Measurements from ENCODE around the gene WFIKKN2.

Gene WFIKKN2

GRCh38 chr17:50790618-50791017 lies 44.8 kb upstream of the WFIKKN2 start:
- Histone ChIP-seq H3K14ac (ENCODE audit: low read length in 2 of 2) (no peak overlapping the region), H3K4me2 (ENCODE audit: low read length, poor library complexity, severe bottlenecking) (no peak overlapping the region), H4K8ac (ENCODE audit: low read length) (no peak overlapping the region), H3K36me3 (ENCODE audit: control insufficient read depth in 1 of 2, insufficient read depth in 2 of 2, low read depth in 1 of 2, low read length in 2 of 2) (no peaks in the 10 kb centered on the region), H2AFZ (ENCODE audit: low read depth, low read length) (no peak overlapping the region), H3K9ac (ENCODE audit: low read length) (no peak overlapping the region), H4K91ac (ENCODE audit: low read length) (no peak overlapping the region), H2BK12ac (ENCODE audit: low read length in 2 of 2) (no peak overlapping the region), H3K18ac (ENCODE audit: low read depth in 1 of 2, low read length in 2 of 2) (no peak overlapping the region), H3K4me3 (ENCODE audit: insufficient read depth in 1 of 2, low read depth in 1 of 2, low read length in 2 of 2) (no peak overlapping the region), H3K27ac (ENCODE audit: low read length, poor library complexity, severe bottlenecking) (no peak overlapping the region), H3K4me1 (ENCODE audit: control insufficient read depth, insufficient read depth, low read depth, low read length) (peaks cover 5% of the 10 kb centered on the region), H2BK5ac (ENCODE audit: low read depth, low read length, poor library complexity, severe bottlenecking) (no peak overlapping the region), H2AK5ac (ENCODE audit: low read length, severe bottlenecking) (no peak overlapping the region), H2BK120ac (ENCODE audit: low read depth, low read length) (no peak overlapping the region), H3K79me1 (replicated peaks; ENCODE audit: low read length, poor library complexity, severe bottlenecking) (no peaks in the 10 kb centered on the region), H3K27me3 (ENCODE audit: control insufficient read depth in 1 of 2, insufficient read depth in 1 of 2, low read length in 2 of 2) (no peaks in the 10 kb centered on the region), H3K4ac (ENCODE audit: low read depth in 1 of 2, low read length in 2 of 2) (no peak overlapping the region), H3K9me3 (ENCODE audit: control insufficient read depth, low read length) (no peaks in the 10 kb centered on the region), H2BK15ac (ENCODE audit: low read depth, poor library complexity, severe bottlenecking) (no peak overlapping the region), H3K23ac (ENCODE audit: low read length in 2 of 2) (no peak overlapping the region)
- WGBS, result 88% methylated on average over 5 of the region's 6 CpGs
- DNase-seq, result no peak

- no peaks in the 10 kb centered on the region for H3K36me3 ChIP-seq (ENCODE audit: control insufficient read depth in 1 of 2, insufficient read depth in 2 of 2, low read depth in 1 of 2, low read length in 2 of 2)
- no peak overlapping the region for H3K4me3 ChIP-seq (ENCODE audit: insufficient read depth in 1 of 2, low read depth in 1 of 2, low read length in 2 of 2)
Observed at GRCh38 chr17:50792132-50792531, 43.3 kb upstream of the WFIKKN2 start.

GRCh38 chr17:50793007-50793406 lies 42.4 kb upstream of the WFIKKN2 start:
- Histone ChIP-seq H3K14ac (ENCODE audit: low read length in 2 of 2) (no peak overlapping the region), H4K8ac (ENCODE audit: low read length) (no peak overlapping the region), H2BK12ac (ENCODE audit: low read length in 2 of 2) (no peak overlapping the region), H3K9ac (ENCODE audit: low read length) (no peak overlapping the region), H2AFZ (ENCODE audit: low read depth, low read length) (no peak overlapping the region), H3K36me3 (ENCODE audit: control insufficient read depth in 1 of 2, insufficient read depth in 2 of 2, low read depth in 1 of 2, low read length in 2 of 2) (no peaks in the 10 kb centered on the region), H4K91ac (ENCODE audit: low read length) (no peak overlapping the region), H3K23ac (ENCODE audit: low read length in 2 of 2) (no peak overlapping the region), H3K4me2 (ENCODE audit: low read length, poor library complexity, severe bottlenecking) (no peak overlapping the region), H3K18ac (ENCODE audit: low read depth in 1 of 2, low read length in 2 of 2) (no peak overlapping the region), H3K4me1 (ENCODE audit: control insufficient read depth, insufficient read depth, low read depth, low read length) (no peaks in the 10 kb centered on the region), H3K4me3 (ENCODE audit: insufficient read depth in 1 of 2, low read depth in 1 of 2, low read length in 2 of 2) (no peak overlapping the region), H3K79me1 (replicated peaks; ENCODE audit: low read length, poor library complexity, severe bottlenecking) (no peaks in the 10 kb centered on the region), H2BK15ac (ENCODE audit: low read depth, poor library complexity, severe bottlenecking) (no peak overlapping the region), H3K4ac (ENCODE audit: low read depth in 1 of 2, low read length in 2 of 2) (peak overlapping the region in 1 of 2 experiments; percentile 7), H3K9me3 (ENCODE audit: control insufficient read depth, low read length) (no peaks in the 10 kb centered on the region), H2BK120ac (ENCODE audit: low read depth, low read length) (no peak overlapping the region), H3K27me3 (ENCODE audit: control insufficient read depth in 1 of 2, insufficient read depth in 1 of 2, low read length in 2 of 2) (no peaks in the 10 kb centered on the region), H2BK5ac (ENCODE audit: low read depth, low read length, poor library complexity, severe bottlenecking) (no peak overlapping the region), H2AK5ac (ENCODE audit: low read length, severe bottlenecking) (no peak overlapping the region), H3K27ac (ENCODE audit: low read length, poor library complexity, severe bottlenecking) (no peak overlapping the region)
- DNase-seq, result no peak
- 95% methylated on average over 8 of the region's 8 CpGs for WGBS

More at GRCh38 chr17:50792132-50792531, 43.3 kb upstream of the WFIKKN2 start:
- no peaks in the 10 kb centered on the region for H3K27me3 ChIP-seq (ENCODE audit: control insufficient read depth in 1 of 2, insufficient read depth in 1 of 2, low read length in 2 of 2)
- H3K9me3 ChIP-seq (ENCODE audit: control insufficient read depth, low read length), result no peaks in the 10 kb centered on the region
- peaks cover 3% of the 10 kb centered on the region for H3K4me1 ChIP-seq (ENCODE audit: control insufficient read depth, insufficient read depth, low read depth, low read length)
- no peak overlapping the region for H2BK15ac ChIP-seq (ENCODE audit: low read depth, poor library complexity, severe bottlenecking)
- H3K27ac ChIP-seq (ENCODE audit: low read length, poor library complexity, severe bottlenecking), result no peak overlapping the region
- no peaks in the 10 kb centered on the region for H3K79me1 ChIP-seq (replicated peaks; ENCODE audit: low read length, poor library complexity, severe bottlenecking)
- WGBS, result 91% methylated on average over 7 of the region's 7 CpGs
- H4K8ac ChIP-seq (ENCODE audit: low read length), result no peak overlapping the region
- no peak overlapping the region for H2BK120ac ChIP-seq (ENCODE audit: low read depth, low read length)
- no peak overlapping the region for H4K91ac ChIP-seq (ENCODE audit: low read length)
- H2BK5ac ChIP-seq (ENCODE audit: low read depth, low read length, poor library complexity, severe bottlenecking), result no peak overlapping the region
- H3K14ac ChIP-seq (ENCODE audit: low read length in 2 of 2), result no peak overlapping the region
- no peak overlapping the region for H3K18ac ChIP-seq (ENCODE audit: low read depth in 1 of 2, low read length in 2 of 2)
- H2BK12ac ChIP-seq (ENCODE audit: low read length in 2 of 2), result no peak overlapping the region
- no peak overlapping the region for H3K9ac ChIP-seq (ENCODE audit: low read length)
- no peak overlapping the region for H2AK5ac ChIP-seq (ENCODE audit: low read length, severe bottlenecking)
- no peak for DNase-seq
- no peak overlapping the region for H3K4ac ChIP-seq (ENCODE audit: low read depth in 1 of 2, low read length in 2 of 2)
- no peak overlapping the region for H3K4me2 ChIP-seq (ENCODE audit: low read length, poor library complexity, severe bottlenecking)
- H3K23ac ChIP-seq (ENCODE audit: low read length in 2 of 2), result no peak overlapping the region
- H2AFZ ChIP-seq (ENCODE audit: low read depth, low read length), result no peak overlapping the region

- Histone ChIP-seq H3K9me3 (ENCODE audit: control insufficient read depth, low read length) (no peaks in the 10 kb centered on the region), H2AFZ (ENCODE audit: low read depth, low read length) (no peak overlapping the region), H2AK5ac (ENCODE audit: low read length, severe bottlenecking) (no peak overlapping the region), H3K18ac (ENCODE audit: low read depth in 1 of 2, low read length in 2 of 2) (no peak overlapping the region), H3K4me3 (ENCODE audit: insufficient read depth in 1 of 2, low read depth in 1 of 2, low read length in 2 of 2) (no peak overlapping the region), H3K4me2 (ENCODE audit: low read length, poor library complexity, severe bottlenecking) (no peak overlapping the region), H3K14ac (ENCODE audit: low read length in 2 of 2) (no peak overlapping the region), H3K36me3 (ENCODE audit: control insufficient read depth in 1 of 2, insufficient read depth in 2 of 2, low read depth in 1 of 2, low read length in 2 of 2) (no peaks in the 10 kb centered on the region), H3K23ac (ENCODE audit: low read length in 2 of 2) (no peak overlapping the region), H2BK5ac (ENCODE audit: low read depth, low read length, poor library complexity, severe bottlenecking) (no peak overlapping the region), H4K8ac (ENCODE audit: low read length) (no peak overlapping the region), H2BK12ac (ENCODE audit: low read length in 2 of 2) (no peak overlapping the region), H3K27me3 (ENCODE audit: control insufficient read depth in 1 of 2, insufficient read depth in 1 of 2, low read length in 2 of 2) (no peaks in the 10 kb centered on the region), H2BK15ac (ENCODE audit: low read depth, poor library complexity, severe bottlenecking) (no peak overlapping the region), H3K4ac (ENCODE audit: low read depth in 1 of 2, low read length in 2 of 2) (no peak overlapping the region), H3K4me1 (ENCODE audit: control insufficient read depth, insufficient read depth, low read depth, low read length) (no peaks in the 10 kb centered on the region), H3K27ac (ENCODE audit: low read length, poor library complexity, severe bottlenecking) (no peak overlapping the region), H3K79me1 (replicated peaks; ENCODE audit: low read length, poor library complexity, severe bottlenecking) (no peaks in the 10 kb centered on the region), H3K9ac (ENCODE audit: low read length) (no peak overlapping the region), H2BK120ac (ENCODE audit: low read depth, low read length) (no peak overlapping the region), H4K91ac (ENCODE audit: low read length) (no peak overlapping the region)
- WGBS, result 100% methylated on average over 2 of the region's 6 CpGs
- DNase-seq, result no peak
Observed at GRCh38 chr17:50794361-50794760, 41.0 kb upstream of the WFIKKN2 start.
